ENCODE measurements around the gene CDO1. TPM values are rescaled to one million over a fixed set of nuclear protein-coding genes. Genes with fewer than 3 reads are reported as not detected.

CDO1 gene
- total and polyA plus RNA-seq, 9 of the 15 experiments (the other 6 are each of a cell fraction or from before 2014, with no cell fraction given), result 0.16 to 0.22 TPM; not detected in 7

DNA sequence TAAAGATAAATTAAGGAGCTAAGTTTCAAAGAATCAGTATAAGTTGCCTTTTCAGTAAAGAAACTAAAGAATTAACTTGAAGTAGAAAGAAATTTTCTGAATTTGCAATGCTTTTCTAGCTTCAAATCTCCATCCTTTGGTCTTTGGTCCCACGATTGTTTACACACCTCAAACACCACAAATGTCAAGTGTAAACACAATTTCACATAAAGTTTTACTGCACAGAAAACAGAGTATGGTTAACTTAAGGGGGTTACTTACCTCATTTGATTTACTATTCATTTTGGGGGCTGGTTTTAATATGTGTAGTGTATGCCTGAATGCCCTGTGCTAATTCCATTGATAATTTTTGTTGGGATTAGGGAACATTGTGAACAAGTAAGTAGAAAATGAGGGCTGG is 4.1 kb downstream of the CDO1 start:
- no peaks in the 10 kb centered on the region for H3K36me3 ChIP-seq (ENCODE audit: control insufficient read depth, insufficient read depth, low read length)
- ChIA-PET CTCF (ENCODE audit: low intra/inter-chr PET ratio) (no interaction called here), POLR2A (no interaction called here)
- no TSS peak for BruUV-seq (replicated peaks)
- no peaks in the 10 kb centered on the region for H4K20me1 ChIP-seq (replicated peaks; ENCODE audit: control insufficient read depth, insufficient read depth, low read length)
- ATAC-seq, result no peak
- no peak overlapping the region for H2AFZ ChIP-seq (ENCODE audit: low read depth, low read length)
- no peaks in the 10 kb centered on the region for H3K9me1 ChIP-seq (ENCODE audit: control insufficient read depth, insufficient read depth, low read length)
- peaks cover 4% of the 10 kb centered on the region; the same call in 1 of the 2 replicates for H3K9me3 ChIP-seq (replicated peaks; ENCODE audit: control insufficient read depth, insufficient read depth, low read depth, low read length)
- H3K4me3 ChIP-seq, result no peak overlapping the region
- no peak for FAIRE-seq
- H3K79me2 ChIP-seq (ENCODE audit: control insufficient read depth, insufficient read depth, low read length), result no peaks in the 10 kb centered on the region
- intact Hi-C loops (cut with micrococcal nuclease), result no loop called here
- in situ Hi-C loops (cut with MboI), result no loop called here
- H3K4me2 ChIP-seq (ENCODE audit: insufficient read depth, low read length), result no peak overlapping the region
- H3K4me1 ChIP-seq (replicated peaks in 1 of 2; ENCODE audit: control insufficient read depth in 2 of 2, insufficient read depth in 2 of 2, low read length in 2 of 2), result no peaks in the 10 kb centered on the region
- DNase-seq (ENCODE audit: extremely low read depth in 1 of 4, low spot score in 3 of 4), result no peak
- H3K9ac ChIP-seq (ENCODE audit: insufficient read depth in 1 of 2, low read depth in 2 of 2, low read length in 2 of 2), result no peak overlapping the region
- H3K27me3 ChIP-seq (ENCODE audit: control insufficient read depth in 2 of 2, insufficient read depth in 2 of 2, low read length in 2 of 2), result peaks cover 18 to 23% of the 10 kb centered on the region in 2 experiments; a peak in 4 of 5 replicates
- 0% methylated on average over 1 of the region's 1 CpG for WGBS (ENCODE audit: insufficient coverage, low coverage, missing lambda C conversion rate)
- no peak overlapping the region for H3K27ac ChIP-seq (ENCODE audit: extremely low read depth, low read depth, low read length)
- no peak for TF ChIP-seq TCF15 (CRISPR knock-in tag; IDR thresholded peaks at IDR 0.05)

DNA sequence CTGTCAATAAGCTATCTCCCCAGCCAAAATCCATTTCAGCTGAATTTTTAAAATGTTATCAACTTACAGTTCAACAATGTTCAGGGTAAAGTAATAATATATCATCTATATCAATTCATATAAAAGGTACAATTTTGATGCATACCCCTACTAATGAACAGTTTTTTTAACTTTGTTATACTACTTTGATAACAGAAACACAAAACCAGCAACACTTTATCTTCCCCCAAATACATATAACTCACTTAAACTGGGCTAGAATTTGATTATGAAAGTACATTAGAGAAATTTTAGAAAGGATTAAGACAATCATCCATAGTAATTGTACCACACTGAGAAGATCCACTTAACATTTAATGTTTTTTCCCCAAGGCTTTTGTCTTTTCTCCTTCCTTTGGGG is 5.1 kb downstream of the CDO1 start:
- no peaks in the 10 kb centered on the region for H3K36me3 ChIP-seq (ENCODE audit: control insufficient read depth, insufficient read depth, low read length)
- no peaks in the 10 kb centered on the region for H4K20me1 ChIP-seq (replicated peaks; ENCODE audit: control insufficient read depth, insufficient read depth, low read length)
- ChIA-PET POLR2A (no interaction called here), CTCF (ENCODE audit: low intra/inter-chr PET ratio) (no interaction called here)
- in situ Hi-C loops (cut with MboI) (no loop called here), intact Hi-C loops (cut with micrococcal nuclease) (no loop called here)
- no peaks in the 10 kb centered on the region for H3K79me2 ChIP-seq (ENCODE audit: control insufficient read depth, insufficient read depth, low read length)
- no peaks in the 10 kb centered on the region for H3K9me1 ChIP-seq (ENCODE audit: control insufficient read depth, insufficient read depth, low read length)
- ATAC-seq (no peak), FAIRE-seq (no peak), DNase-seq (ENCODE audit: extremely low read depth in 1 of 4, low spot score in 3 of 4) (no peak)
- no peak overlapping the region for H3K4me2 ChIP-seq (ENCODE audit: insufficient read depth, low read length)
- no peak overlapping the region for H2AFZ ChIP-seq (ENCODE audit: low read depth, low read length)
- H3K9ac ChIP-seq (ENCODE audit: insufficient read depth in 1 of 2, low read depth in 2 of 2, low read length in 2 of 2), result no peak overlapping the region
- H3K27ac ChIP-seq (ENCODE audit: extremely low read depth, low read depth, low read length), result no peak overlapping the region
- H3K27me3 ChIP-seq (ENCODE audit: control insufficient read depth in 2 of 2, insufficient read depth in 2 of 2, low read length in 2 of 2), result peaks cover 13 to 21% of the 10 kb centered on the region in 2 experiments; a peak in 4 of 5 replicates
- H3K4me3 ChIP-seq, result no peak overlapping the region
- no TSS peak for BruUV-seq (replicated peaks)
- peaks cover 4% of the 10 kb centered on the region; the same call in 1 of the 2 replicates for H3K9me3 ChIP-seq (replicated peaks; ENCODE audit: control insufficient read depth, insufficient read depth, low read depth, low read length)
- no peaks in the 10 kb centered on the region for H3K4me1 ChIP-seq (replicated peaks in 1 of 2; ENCODE audit: control insufficient read depth in 2 of 2, insufficient read depth in 2 of 2, low read length in 2 of 2)
- TF ChIP-seq, protein P1, sequence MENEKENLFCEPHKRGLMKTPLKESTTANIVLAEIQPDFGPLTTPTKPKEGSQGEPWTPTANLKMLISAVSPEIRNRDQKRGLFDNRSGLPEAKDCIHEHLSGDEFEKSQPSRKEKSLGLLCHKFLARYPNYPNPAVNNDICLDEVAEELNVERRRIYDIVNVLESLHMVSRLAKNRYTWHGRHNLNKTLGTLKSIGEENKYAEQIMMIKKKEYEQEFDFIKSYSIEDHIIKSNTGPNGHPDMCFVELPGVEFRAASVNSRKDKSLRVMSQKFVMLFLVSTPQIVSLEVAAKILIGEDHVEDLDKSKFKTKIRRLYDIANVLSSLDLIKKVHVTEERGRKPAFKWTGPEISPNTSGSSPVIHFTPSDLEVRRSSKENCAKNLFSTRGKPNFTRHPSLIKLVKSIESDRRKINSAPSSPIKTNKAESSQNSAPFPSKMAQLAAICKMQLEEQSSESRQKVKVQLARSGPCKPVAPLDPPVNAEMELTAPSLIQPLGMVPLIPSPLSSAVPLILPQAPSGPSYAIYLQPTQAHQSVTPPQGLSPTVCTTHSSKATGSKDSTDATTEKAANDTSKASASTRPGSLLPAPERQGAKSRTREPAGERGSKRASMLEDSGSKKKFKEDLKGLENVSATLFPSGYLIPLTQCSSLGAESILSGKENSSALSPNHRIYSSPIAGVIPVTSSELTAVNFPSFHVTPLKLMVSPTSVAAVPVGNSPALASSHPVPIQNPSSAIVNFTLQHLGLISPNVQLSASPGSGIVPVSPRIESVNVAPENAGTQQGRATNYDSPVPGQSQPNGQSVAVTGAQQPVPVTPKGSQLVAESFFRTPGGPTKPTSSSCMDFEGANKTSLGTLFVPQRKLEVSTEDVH (IDR thresholded peaks at IDR 0.05; ENCODE audit: low read depth, partially characterized antibody), result no peak
- TF ChIP-seq DIDO1 (tag; IDR thresholded peaks at IDR 0.05; ENCODE audit: low read depth) (no peak), BCL6 (CRISPR knock-in tag; IDR thresholded peaks at IDR 0.05) (no peak), NUFIP1 (IDR thresholded peaks at IDR 0.05; ENCODE audit: partially characterized antibody) (no peak)
